Spleen (tissue), 11 donors: Measurements from ENCODE around the gene BICRA. TPM values are rescaled to one million over a fixed set of nuclear protein-coding genes. Genes with fewer than 3 reads are reported as not detected.
"Not testable (repeated sequence)": the region's sequence is repeated elsewhere in the genome, so short reads cannot be mapped to it uniquely, and the experiment has no call there.

ENCODE experiments used
- DNase-seq: peaks from one replicate; pipeline ENCODE4 v3.0.0-alpha.2; 2020
- H3K27ac ChIP-seq, 8 donors: fragments of 200-600 bp; sonication (generic) in 7 of 8; 1 replicate in 4 of 8; 2 replicates in 4 of 8; pipeline versions ENCODE4 v1.5.0 to v1.8.0; 2016 to 2021; ENCODE audit warnings: inconsistent platforms in 4 of 8, mild to moderate bottlenecking in 4 of 8, moderate library complexity in 1 of 8
- H3K27me3 ChIP-seq, 7 donors: fragments of 200-600 bp; sonication (generic) in 6 of 7; replicated peaks in 1 of 7; 1 replicate in 4 of 7; 2 replicates in 3 of 7; pipeline versions ENCODE4 v1.5.0 to v1.8.0; 2016 to 2021; ENCODE audit warnings: inconsistent platforms in 3 of 7, mild to moderate bottlenecking in 1 of 7
- H3K36me3 ChIP-seq, 6 donors: fragments of 200-600 bp; sonication (generic) in 5 of 6; 1 replicate in 4 of 6; 2 replicates in 2 of 6; pipeline versions ENCODE4 v1.5.0 to v1.8.0; 2016 to 2021; ENCODE audit warnings: inconsistent platforms in 2 of 6
- H3K4me1 ChIP-seq, 6 donors: fragments of 200-600 bp; sonication (generic) in 5 of 6; 1 replicate in 3 of 6; 2 replicates in 3 of 6; pipeline versions ENCODE4 v1.5.0 to v1.8.0; 2016 to 2021; ENCODE audit warnings: inconsistent platforms in 3 of 6
- H3K4me3 ChIP-seq, 8 donors: fragments of 200-600 bp; sonication (generic) in 7 of 8; 1 replicate in 4 of 8; 2 replicates in 4 of 8; pipeline versions ENCODE4 v1.5.0 to v1.8.0; 2016 to 2021; ENCODE audit warnings: inconsistent platforms in 4 of 8, mild to moderate bottlenecking in 4 of 8, moderate library complexity in 2 of 8
- H3K9me3 ChIP-seq, 8 donors: fragments of 200-600 bp; sonication (generic) in 7 of 8; 1 replicate in 4 of 8; 2 replicates in 4 of 8; pipeline versions ENCODE4 v1.5.0 to v1.8.0; 2016 to 2021; ENCODE audit warnings: inconsistent platforms in 4 of 8
- CTCF ChIP-seq, 11 experiments: fragments of 200-600 bp in 7 of 11; fragments of 450-650 bp in 4 of 11; sonication (generic) in 4 of 11; IDR thresholded peaks in 8 of 11; conservative IDR thresholded peaks in 3 of 11; 1 replicate in 7 of 11; 2 replicates in 4 of 11; pipeline versions ENCODE4 v1.4.0 to v1.8.0; 2016 to 2021; ENCODE audit warnings: antibody characterized with exemption in 11 of 11, inconsistent platforms in 4 of 11, mild to moderate bottlenecking in 1 of 11
- POLR2A ChIP-seq, 3 donors: fragments of 450-650 bp; IDR thresholded peaks; one replicate each; pipeline ENCODE4 v1.5.1; 2017; ENCODE audit warnings: antibody characterized with exemption in 3 of 3, mild to moderate bottlenecking in 1 of 3
- POLR2AphosphoS5 ChIP-seq, 3 donors: sonication (generic); formaldehyde crosslinking; IDR thresholded peaks; one replicate each; pipeline ENCODE4 v1.5.1; 2017; ENCODE audit warnings: antibody characterized with exemption in 3 of 3
- WGBS, 5 donors: extraction: QIAGEN DNeasy Blood & Tissue Kit in 3 of 5; methylation state at CpG; one replicate each; pipeline versions ENCODE4 v1.1.5 to v1.1.7; 2013 to 2018; 5-methylcytosine and 5-hydroxymethylcytosine counted together
- intact Hi-C: fragments of 100-400 bp; cut with DNase I; formaldehyde crosslinking; loops from one replicate; pipeline ENCODE4 v1.15.0; 2023; ENCODE audit warnings: low total_unique reads
- polyA plus RNA-seq, 3 donors: library from polyadenylated mRNA; stranded (reverse); fragments of 200-250 nt; gene quantifications; one replicate each; pipeline ENCODE4 v1.2.1, GENCODE V29; 2013
- total RNA-seq, 7 donors: library from RNA; depleted of rRNA in 3 of 7; stranded (reverse); fragments of >200 nt in 3 of 7; fragmentation: NEBNext Ultra II Directional in 4 of 7; extraction: Animal tissue kit (Norgen Biotek cat#: 25700) in 4 of 7; gene quantifications; one replicate each; pipeline versions ENCODE4 v1.1.0 to v1.2.1, GENCODE V29; 2016 to 2021
- donor health status: healthy with polysubstance abuse.
- donor health status: DM: no; HTN: no; CAD: no; lungs with moderate emphysema.
- donor health status: DM: no; HTN: no; CAD: no.
- donor health status: Bipolar disorder and iron deficiency.
- donor health status: healthy.
- donor health status: DM: no; HTN: no; CAD: no.
- donor health status: DM: yes; HTN: yes; CAD: no.

BICRA gene
- total and polyA plus RNA-seq, 10 donors: 2.2 to 21.8 (median 18.2) TPM

GRCh38 chr19:47580397-47580796 lies 28.5 kb upstream of the BICRA start:
- Histone ChIP-seq H3K9me3 (peaks cover 0 to 8% (median 1%) of the 10 kb centered on the region in 8 donors), H3K4me3 (no peak overlapping the region), H3K27ac (no peak overlapping the region), H3K27me3 (peaks cover 0 to 74% (median 3%) of the 10 kb centered on the region in 7 donors), H3K36me3 (no peaks in the 10 kb centered on the region), H3K4me1 (peaks cover 0 to 34% (median 13%) of the 10 kb centered on the region in 6 donors)
- TF ChIP-seq CTCF (IDR thresholded peaks at IDR 0.05 in 8 of 11, conservative IDR thresholded peaks at IDR 0.05 in 3 of 11) (no peak), POLR2AphosphoS5 (IDR thresholded peaks at IDR 0.05) (no peak), POLR2A (IDR thresholded peaks at IDR 0.05) (no peak)
- WGBS, 5 donors: 79 to 89% (median 85%) methylated on average over 3 of the region's 3 CpGs
- intact Hi-C loops: no loop called here
- no peak for DNase-seq

DNA sequence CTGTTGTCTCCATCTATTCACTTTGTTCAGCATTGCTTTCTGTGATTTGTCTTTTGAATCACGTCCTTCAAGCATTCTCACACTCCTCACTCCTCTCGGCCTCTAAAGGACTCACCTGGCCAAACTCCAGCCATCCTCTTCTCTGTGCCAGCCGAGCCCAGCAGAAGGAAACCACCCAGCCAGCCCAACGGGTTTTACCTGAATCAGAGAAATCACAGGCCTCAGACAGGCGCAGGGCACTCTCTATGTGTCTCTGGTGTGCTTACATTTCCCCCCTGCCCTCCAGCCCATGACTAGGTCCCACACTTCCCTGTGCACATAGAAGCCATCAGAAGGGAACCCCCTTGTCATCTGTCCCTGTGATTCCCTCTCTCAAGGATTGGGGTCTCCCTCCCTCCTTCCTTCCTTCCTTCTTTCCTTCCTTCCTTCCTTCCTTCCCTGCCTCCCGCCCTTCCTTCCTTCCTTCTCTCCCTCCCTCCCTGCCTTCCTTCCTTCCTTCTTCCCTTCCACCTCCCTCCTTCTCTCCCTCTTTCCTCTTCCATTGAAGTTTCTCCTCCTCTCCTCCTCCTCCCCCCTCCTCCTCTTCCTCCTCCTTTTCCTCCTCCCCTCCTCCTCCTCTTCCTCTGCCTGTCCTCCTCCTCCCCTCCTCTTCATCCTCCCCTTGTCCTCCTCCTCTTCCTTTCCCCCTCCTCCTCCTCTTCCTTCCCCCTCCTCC lies 27.2 kb upstream of the BICRA start:
- peaks cover 0 to 30% (median 13%) of the 10 kb centered on the region in 6 donors for H3K4me1 ChIP-seq
- H3K27ac ChIP-seq: no peak overlapping the region
- H3K36me3 ChIP-seq: no peaks in the 10 kb centered on the region
- no peak for TF ChIP-seq CTCF (IDR thresholded peaks at IDR 0.05 in 8 of 11, conservative IDR thresholded peaks at IDR 0.05 in 3 of 11)
- no peak for TF ChIP-seq POLR2A (IDR thresholded peaks at IDR 0.05)
- intact Hi-C loops: no loop called here
- 58 to 68% (median 63%) methylated on average over 6 of the region's 6 CpGs for WGBS, 5 donors
- no peak overlapping the region for H3K4me3 ChIP-seq
- DNase-seq: no peak
- peaks cover 0 to 21% (median 11%) of the 10 kb centered on the region in 8 donors for H3K9me3 ChIP-seq
- peaks cover 0 to 72% (median 3%) of the 10 kb centered on the region in 7 donors for H3K27me3 ChIP-seq

- no peak for DNase-seq
Measured at GRCh38 chr19:47582320-47582909, 26.5 kb upstream of the BICRA start.

DNA sequence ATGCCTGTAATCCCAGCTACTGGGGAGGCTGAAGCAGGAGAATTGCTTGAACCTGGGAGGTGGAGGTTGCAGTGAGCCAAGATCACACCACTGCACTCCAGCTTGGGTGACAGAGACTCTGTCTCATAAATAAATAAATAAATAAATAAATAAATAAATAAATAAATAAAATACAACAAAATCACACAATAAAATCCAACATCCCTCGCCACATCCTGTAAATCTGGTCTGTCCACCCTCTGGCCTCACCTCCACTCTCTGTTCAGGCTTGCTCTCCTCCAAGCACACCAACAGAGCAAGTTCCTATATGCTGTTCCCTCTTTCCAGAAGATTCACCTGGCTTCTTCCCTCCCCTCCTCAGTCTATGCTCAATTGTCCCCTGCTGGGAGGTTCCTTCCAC lies 25.8 kb upstream of the BICRA start:
- H3K27me3 ChIP-seq: peaks cover 0 to 70% (median 3%) of the 10 kb centered on the region in 7 donors
- DNase-seq, H3K36me3 ChIP-seq, intact Hi-C loops, H3K27ac ChIP-seq, H3K4me3 ChIP-seq: not testable (repeated sequence)
- H3K9me3 ChIP-seq: peaks cover 0 to 24% (median 11%) of the 10 kb centered on the region in 8 donors
- peaks cover 0 to 16% (median 2%) of the 10 kb centered on the region in 6 donors for H3K4me1 ChIP-seq
- WGBS, 5 donors: 88 to 100% (median 97%) methylated on average over 1 of the region's 1 CpG

More at GRCh38 chr19:47582320-47582909, 26.5 kb upstream of the BICRA start:
- no peak overlapping the region for H3K4me3 ChIP-seq
- H3K36me3 ChIP-seq: no peaks in the 10 kb centered on the region
- intact Hi-C loops: no loop called here
- WGBS, 5 donors: 33 to 55% (median 45%) methylated on average over 6 of the region's 6 CpGs
- peaks cover 0 to 24% (median 11%) of the 10 kb centered on the region in 8 donors for H3K9me3 ChIP-seq
- peaks cover 0 to 24% (median 10%) of the 10 kb centered on the region in 6 donors for H3K4me1 ChIP-seq
- TF ChIP-seq CTCF (IDR thresholded peaks at IDR 0.05 in 8 of 11, conservative IDR thresholded peaks at IDR 0.05 in 3 of 11) (no peak), POLR2AphosphoS5 (IDR thresholded peaks at IDR 0.05) (no peak), POLR2A (IDR thresholded peaks at IDR 0.05) (no peak)
- no peak overlapping the region for H3K27ac ChIP-seq
- peaks cover 0 to 70% (median 3%) of the 10 kb centered on the region in 7 donors for H3K27me3 ChIP-seq
